ENCODE results near the gene LTC4S.
A peak's percentile ranks its signal among the peaks of the same experiment; 100 is the strongest.
"Not testable (repeated sequence)": the region's sequence is repeated elsewhere in the genome, so short reads cannot be mapped to it uniquely, and the experiment has no call there.

LTC4S gene

GRCh38 chr5:179825655-179826182, 31.9 kb downstream of the LTC4S start:
- no peak for DNase-seq (ENCODE audit: low read depth)

GRCh38 chr5:179827680-179828079, 33.9 kb downstream of the LTC4S start:
- DNase-seq (ENCODE audit: low read depth) = peak; percentile 82

DNA sequence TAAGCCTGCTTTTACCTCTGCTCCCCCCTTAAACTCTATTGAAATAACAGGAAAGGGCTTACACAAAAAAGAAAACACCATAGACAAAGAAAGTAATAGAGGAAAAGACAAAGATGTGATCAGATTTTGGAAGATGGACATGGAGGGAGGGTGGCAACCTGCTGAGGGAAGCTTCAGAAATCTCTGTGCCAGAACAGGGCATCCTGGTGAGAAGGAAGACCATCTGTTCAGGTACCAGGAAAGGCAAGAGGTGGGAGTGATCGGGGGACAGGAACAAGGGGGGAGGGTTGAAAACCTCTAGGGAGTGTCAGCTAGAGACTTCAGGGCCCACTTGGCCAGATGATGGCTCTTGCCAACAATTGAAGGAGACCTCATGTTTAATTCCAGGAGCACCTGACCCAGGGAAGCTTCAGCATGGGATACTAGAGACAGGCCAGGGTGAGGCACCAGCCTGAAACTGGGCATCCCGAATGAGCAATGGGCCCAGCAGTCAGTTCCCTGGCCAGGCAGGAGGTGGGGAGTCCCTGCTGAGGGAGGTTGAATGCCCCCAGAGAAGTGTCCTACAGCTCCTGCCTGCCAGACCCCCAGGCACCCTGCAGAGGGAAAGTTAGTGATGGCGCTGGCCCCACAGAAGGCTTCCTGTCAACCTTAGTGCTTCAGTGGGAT, 35.1 kb downstream of the LTC4S start:
- no peak for DNase-seq (ENCODE audit: low read depth)

GRCh38 chr5:179829732-179830435, 36.1 kb downstream of the LTC4S start:
- no peak for DNase-seq (ENCODE audit: low read depth)

DNA sequence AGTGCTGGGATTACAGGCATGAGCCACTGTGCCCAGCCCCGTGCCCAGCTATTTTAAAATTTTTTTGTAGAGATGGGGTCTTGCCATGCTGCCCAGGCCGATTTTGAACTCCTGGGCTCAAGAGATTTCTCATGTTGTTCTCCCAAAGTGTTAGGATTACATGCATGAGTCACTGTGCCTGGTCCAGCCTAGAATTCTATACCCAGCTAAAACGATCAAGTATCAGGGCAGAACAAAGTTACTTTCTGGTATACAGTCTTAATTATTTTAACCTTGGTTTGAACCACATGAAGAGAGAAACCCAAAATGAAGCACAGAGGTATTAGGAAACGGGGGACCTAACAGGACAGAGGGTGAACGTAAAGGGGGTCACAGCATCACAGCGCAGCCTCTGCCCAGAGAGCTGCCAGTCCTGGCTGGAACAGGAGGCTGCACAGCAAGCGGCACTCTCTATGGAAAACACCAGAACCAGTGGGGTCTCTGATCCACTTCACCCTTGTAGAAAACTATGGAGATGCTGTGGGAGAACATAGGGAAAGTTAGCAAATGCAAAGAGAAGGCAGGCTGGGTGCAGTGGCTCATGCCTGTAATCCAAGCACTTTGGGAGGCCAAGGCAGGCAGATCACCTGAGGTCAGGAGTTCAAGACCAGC, 37.2 kb downstream of the LTC4S start:
- DNase-seq (ENCODE audit: low read depth) = no peak

DNA sequence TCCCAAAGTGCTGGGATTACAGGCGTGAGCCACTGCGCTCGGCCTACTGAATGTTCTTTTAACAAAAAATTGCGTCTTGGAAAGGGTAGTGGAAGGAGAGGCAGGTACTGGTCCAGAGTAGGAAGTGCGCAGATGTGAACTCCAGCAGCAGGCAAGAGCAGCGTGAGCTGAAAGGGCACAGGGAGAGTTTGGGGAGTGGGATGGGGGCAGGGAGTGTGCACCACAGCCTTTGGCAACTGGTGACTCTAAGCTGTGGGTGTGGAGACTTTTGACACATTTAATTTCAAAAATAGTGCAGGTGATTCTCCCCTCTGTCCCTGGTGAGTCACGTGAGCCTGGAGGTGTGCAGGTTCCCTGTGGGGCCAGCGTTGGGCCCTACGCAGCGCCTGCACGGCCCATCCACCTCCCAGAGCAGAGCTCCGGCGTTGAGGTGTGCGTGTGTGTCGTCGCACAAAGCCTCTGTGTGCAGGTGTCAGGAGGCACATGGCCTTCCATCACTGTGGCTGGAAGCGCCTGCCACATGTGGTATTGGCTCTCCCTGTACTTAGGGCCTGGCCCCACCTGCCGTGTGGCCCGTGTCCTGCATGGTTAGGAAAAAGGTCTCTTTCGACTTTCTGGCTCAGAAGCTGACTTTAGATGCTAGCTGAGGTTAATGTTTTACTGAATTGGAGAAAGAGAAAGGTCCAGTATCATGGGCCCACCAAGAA, 38.4 kb downstream of the LTC4S start:
- no peak for DNase-seq (ENCODE audit: low read depth)

DNA sequence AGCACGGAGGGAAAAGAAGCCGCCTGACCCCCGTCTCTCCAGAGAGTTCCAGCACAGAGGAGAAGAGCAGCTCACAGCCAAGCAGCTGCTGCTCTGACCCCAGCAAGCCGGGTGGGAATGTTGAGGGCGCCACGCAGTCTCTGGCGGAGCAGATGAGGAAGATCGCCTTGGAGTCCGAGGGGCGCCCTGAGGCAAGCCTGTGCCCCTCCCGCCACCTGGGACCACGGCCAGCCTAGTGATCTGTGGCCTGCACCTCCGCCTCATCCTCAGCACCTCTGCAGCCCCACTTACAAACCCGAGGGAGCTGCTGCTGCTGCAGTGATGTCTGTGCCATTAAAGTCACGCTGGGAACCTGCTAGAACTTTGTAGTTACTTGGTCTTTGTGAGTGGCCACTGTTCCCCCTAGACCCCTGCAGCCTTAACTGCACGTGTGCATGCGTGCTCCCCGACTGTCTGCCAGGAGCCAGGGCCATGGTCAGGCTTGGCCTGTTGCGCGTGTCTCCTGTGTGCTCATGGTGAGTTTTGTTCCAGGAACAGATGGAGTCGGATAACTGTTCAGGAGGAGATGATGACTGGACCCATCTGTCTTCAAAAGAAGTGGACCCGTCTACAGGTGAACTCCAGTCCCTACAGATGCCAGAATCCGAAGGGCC, 39.4 kb downstream of the LTC4S start:
- DNase-seq (ENCODE audit: low read depth) = no peak

DNA sequence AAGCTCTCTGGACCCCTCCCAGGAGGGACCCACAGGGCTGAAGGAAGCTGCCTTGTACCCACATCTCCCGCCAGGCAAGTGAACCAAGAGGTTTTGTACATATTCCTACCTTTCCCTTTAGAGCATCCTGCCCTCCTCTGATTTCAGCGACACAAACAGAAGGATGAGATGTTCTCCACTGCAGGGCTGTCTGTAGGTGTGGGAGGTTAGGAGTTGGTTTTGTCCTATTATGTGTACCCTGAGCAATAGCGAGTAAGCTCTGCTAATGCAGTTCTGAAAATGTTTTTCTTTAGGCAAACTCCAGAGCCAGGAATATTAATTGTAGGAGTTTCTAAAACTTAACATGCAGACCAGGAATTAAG, 39.9 kb downstream of the LTC4S start:
- DNase-seq (ENCODE audit: low read depth) = no peak

- no peak for DNase-seq (ENCODE audit: low read depth)
Observed at GRCh38 chr5:179834120-179834519, 40.3 kb downstream of the LTC4S start.

GRCh38 chr5:179834871-179835270, 41.1 kb downstream of the LTC4S start:
- not testable (repeated sequence) for DNase-seq (ENCODE audit: low read depth)

GRCh38 chr5:179836225-179837019, 42.6 kb downstream of the LTC4S start:
- peak; percentile 68 for DNase-seq (ENCODE audit: low read depth)

DNA sequence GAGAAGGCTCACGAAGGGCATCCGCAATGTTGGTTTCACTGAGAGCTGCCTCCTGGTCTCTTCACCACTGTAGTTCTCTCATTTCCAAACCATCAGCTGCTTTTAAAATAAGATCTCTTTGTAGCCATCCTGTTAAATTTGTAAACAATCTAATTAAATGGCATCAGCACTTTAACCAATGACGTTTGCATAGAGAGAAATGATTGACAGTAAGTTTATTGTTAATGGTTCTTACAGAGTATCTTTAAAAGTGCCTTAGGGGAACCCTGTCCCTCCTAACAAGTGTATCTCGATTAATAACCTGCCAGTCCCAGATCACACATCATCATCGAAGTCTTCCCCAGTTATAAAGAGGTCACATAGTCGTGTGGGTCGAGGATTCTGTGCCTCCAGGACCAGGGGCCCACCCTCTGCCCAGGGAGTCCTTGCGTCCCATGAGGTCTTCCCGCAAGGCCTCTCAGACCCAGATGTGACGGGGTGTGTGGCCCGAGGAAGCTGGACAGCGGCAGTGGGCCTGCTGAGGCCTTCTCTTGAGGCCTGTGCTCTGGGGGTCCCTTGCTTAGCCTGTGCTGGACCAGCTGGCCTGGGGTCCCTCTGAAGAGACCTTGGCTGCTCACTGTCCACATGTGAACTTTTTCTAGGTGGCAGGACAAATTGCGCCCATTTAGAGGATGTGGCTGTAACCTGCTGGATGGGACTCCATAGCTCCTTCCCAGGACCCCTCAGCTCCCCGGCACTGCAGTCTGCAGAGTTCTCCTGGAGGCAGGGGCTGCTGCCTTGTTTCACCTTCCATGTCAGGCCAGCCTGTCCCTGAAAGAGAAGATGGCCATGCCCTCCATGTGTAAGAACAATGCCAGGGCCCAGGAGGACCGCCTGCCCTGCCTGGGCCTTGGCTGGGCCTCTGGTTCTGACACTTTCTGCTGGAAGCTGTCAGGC, 43.6 kb downstream of the LTC4S start:
- no peak for DNase-seq (ENCODE audit: low read depth)

DNA sequence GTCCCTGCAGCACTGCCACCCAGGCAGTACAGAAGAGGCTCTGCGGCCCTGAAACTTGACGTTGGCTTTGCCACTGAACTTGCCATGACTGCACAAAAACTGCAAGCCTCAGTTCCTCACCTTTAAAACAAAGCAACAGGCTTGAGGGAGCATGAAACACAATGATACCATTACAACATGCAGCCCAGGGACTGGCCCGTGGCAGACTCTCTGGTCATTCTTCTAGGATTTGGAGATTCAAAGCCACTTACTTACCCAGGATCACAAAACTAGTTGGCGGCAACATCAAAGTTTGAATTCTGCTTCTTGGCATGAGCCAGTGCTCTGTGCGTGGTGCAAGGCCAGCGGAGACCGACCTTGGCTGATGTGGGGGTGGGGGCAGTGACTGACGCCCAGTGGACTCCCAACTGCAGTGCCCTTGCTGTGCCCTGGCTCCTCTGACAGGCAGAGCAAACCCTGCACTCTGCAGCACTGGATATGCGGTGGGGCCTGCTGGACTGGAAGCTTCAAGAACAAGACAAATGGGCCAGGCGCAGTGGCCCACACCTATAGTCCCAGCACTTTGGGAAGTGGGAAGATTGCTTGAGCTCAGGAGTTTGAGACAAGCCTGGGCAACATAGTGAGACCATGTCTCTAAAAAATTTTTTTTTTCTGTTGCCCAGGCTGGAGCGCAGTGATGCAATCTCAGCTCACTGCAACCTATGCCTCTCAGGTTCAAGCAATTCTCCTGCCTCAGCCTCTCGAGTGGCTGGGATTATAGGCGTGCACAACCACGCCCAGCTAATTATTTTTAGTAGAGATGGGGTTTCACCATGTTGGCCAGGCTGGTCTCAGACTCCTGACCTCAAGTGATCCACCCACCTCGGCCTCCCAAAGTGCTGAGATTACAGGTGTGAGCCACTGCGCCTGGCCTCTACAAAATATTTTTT, 45.8 kb downstream of the LTC4S start:
- no peak for DNase-seq (ENCODE audit: low read depth)

DNA sequence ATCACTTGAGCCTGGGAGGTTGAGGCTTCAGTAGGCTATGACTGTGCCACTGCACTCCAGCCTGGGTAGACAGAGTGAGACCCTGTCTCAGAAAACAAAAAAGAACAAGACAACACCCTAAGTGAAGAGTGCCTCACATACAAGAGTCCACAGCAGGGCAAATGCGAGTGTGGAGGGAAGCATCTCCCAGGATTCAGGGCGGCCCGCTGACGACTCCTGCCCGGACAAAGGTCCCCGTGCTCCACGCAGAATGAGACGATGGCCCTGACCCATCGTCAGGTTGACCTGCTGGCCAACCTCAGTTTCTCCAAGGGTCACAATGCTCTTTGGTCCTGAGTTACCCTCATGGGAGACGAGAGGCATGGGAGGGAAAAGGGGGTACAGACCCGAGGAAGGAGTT, 46.5 kb downstream of the LTC4S start:
- no peak for DNase-seq (ENCODE audit: low read depth)

GRCh38 chr5:179840766-179841165, 47.0 kb downstream of the LTC4S start:
- no peak for DNase-seq (ENCODE audit: low read depth)

DNA sequence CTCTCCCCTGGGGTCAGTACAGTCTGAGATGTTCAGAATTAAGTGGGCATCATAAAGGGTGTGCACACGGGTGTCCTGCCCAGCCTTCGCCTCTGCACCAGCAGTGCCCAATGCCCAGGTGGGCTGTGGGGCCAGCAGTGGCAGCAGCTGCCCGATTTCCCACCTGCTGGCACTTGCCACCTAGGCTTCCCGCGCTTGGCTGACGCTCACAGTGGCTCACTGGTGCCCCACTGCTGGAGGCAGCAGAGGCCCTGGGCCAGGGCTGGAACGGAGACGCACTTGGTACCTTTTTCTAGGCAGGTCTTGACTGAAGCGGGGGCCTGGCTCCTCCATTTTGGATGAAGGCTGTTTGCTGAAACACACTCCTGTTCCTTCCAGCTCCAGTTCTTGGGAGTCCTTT, 47.8 kb downstream of the LTC4S start:
- no peak for DNase-seq (ENCODE audit: low read depth)

All from ELR (cell line).